A673 (cell line): ENCODE results near the gene PICALM. TPM values are rescaled to one million over a fixed set of nuclear protein-coding genes. Genes with fewer than 3 reads are reported as not detected.

Source experiments
- BruUV-seq: library from RNA; stranded (reverse); fragments of 400-500 nt; replicated peaks from 2 replicates; lab custom pipeline; 2021; lab: Mats Ljungman, UMichigan
- CTCF ChIA-PET: fragments of 300-600 bp; sonication (Branson Sonifier 250); formaldehyde crosslinking; loops from one replicate; lab custom pipeline; 2022; ENCODE audit warnings: antibody characterized with exemption; lab: Charles Lee
- POLR2A ChIA-PET: fragments of 300-600 bp; sonication (Branson Sonifier 250); formaldehyde crosslinking; loops from one replicate; lab custom pipeline; 2022; ENCODE audit warnings: antibody characterized with exemption; ENCODE audit not compliant: low non-redundant PET; lab: Charles Lee
- DNase-seq: peaks from one replicate; pipeline ENCODE4 v3.0.0-alpha.2; 2015; ENCODE audit warnings: low spot score
- H3K27ac ChIP-seq: fragments of 200-600 bp; sonication (generic); 2 replicates; pipeline ENCODE4 v1.5.1; 2016; ENCODE audit warnings: mixed run types, low read depth, mild to moderate bottlenecking, mixed read lengths, antibody characterized with exemption, low read length; ENCODE audit not compliant: poor library complexity, severe bottlenecking
- H3K27me3 ChIP-seq: fragments of 200-600 bp; sonication (generic); replicated peaks from 2 replicates; pipeline ENCODE4 v1.6.1; 2017; ENCODE audit warnings: mixed run types, low read depth, mild to moderate bottlenecking, mixed read lengths, antibody characterized with exemption, low read length; ENCODE audit not compliant: insufficient read depth, poor library complexity
- H3K36me3 ChIP-seq: fragments of 200-600 bp; sonication (generic); 2 replicates; pipeline ENCODE4 v1.6.1; 2016; ENCODE audit warnings: mixed run types, mild to moderate bottlenecking, mixed read lengths, antibody characterized with exemption, low read length; ENCODE audit not compliant: insufficient read depth, poor library complexity, severe bottlenecking
- H3K4me1 ChIP-seq: fragments of 200-600 bp; sonication (generic); 2 replicates; pipeline ENCODE4 v1.6.1; 2017; ENCODE audit warnings: mixed run types, mild to moderate bottlenecking, mixed read lengths, antibody characterized with exemption, low read length; ENCODE audit not compliant: insufficient read depth, poor library complexity, severe bottlenecking
- H3K4me3 ChIP-seq: fragments of 200-600 bp; sonication (generic); 2 replicates; pipeline ENCODE4 v1.5.1; 2016; ENCODE audit warnings: low read depth, mixed run types, mild to moderate bottlenecking, mixed read lengths, low read length; ENCODE audit not compliant: poor library complexity, severe bottlenecking
- H3K9me3 ChIP-seq: fragments of 200-600 bp; sonication (generic); 2 replicates; pipeline ENCODE4 v1.6.1; 2016; ENCODE audit warnings: mixed run types, low read depth, mild to moderate bottlenecking, mixed read lengths, antibody characterized with exemption, low read length; ENCODE audit not compliant: poor library complexity, severe bottlenecking
- CTCF ChIP-seq: fragments of 300-800, 200-600 bp; sonication (generic); conservative IDR thresholded peaks from 2 replicates; pipeline ENCODE4 v1.5.1; 2017; ENCODE audit warnings: low read depth, mild to moderate bottlenecking, antibody characterized with exemption, low read length, moderate library complexity, mixed read lengths
- EZH2 ChIP-seq: fragments of 200-600 bp; sonication (generic); IDR thresholded peaks from 2 replicates; pipeline ENCODE4 v1.6.1; 2017; ENCODE audit warnings: borderline replicate concordance, low read depth, mild to moderate bottlenecking, mixed read lengths, antibody characterized with exemption, low read length; ENCODE audit not compliant: poor library complexity, severe bottlenecking
- intact Hi-C: fragments of 100-400 bp; cut with micrococcal nuclease; formaldehyde crosslinking; loops from one replicate; pipeline ENCODE4 v1.10.0; 2022; ENCODE audit not compliant: unreplicated experiment
- total RNA-seq: library from RNA; stranded (reverse); gene quantifications from 2 replicates; pipeline ENCODE4 v1.2.3, GENCODE V29; 2021

The PICALM gene
- total RNA-seq, 1 experiment from 2014 or later = 174 TPM

GRCh38 chr11:86015699-86016098 is 53.2 kb downstream of the PICALM start:
- Histone ChIP-seq H3K9me3 (peaks cover 6% of the 10 kb centered on the region), H3K36me3 (peaks cover 27% of the 10 kb centered on the region), H3K4me1 (peaks cover 11% of the 10 kb centered on the region), H3K27me3 (no peaks in the 10 kb centered on the region), H3K4me3 (no peak overlapping the region), H3K27ac (no peak overlapping the region)
- ChIA-PET CTCF (no interaction called here), POLR2A (interaction anchor here (0.8 kb wide), 1 partner anchor 268 kb away, joined by 3 read pairs; no protein-coding TSS in a partner anchor)
- intact Hi-C loops = no loop called here
- no peak for DNase-seq
- BruUV-seq = no TSS peak
- TF ChIP-seq EZH2 (no peak), CTCF (no peak)

- Histone ChIP-seq H3K4me1 (peaks cover 11% of the 10 kb centered on the region), H3K36me3 (peaks cover 25% of the 10 kb centered on the region), H3K27ac (no peak overlapping the region), H3K27me3 (no peaks in the 10 kb centered on the region), H3K4me3 (no peak overlapping the region), H3K9me3 (no peaks in the 10 kb centered on the region)
- intact Hi-C loops = no loop called here
- TF ChIP-seq EZH2 = no peak
- TF ChIP-seq CTCF = no peak
- ChIA-PET POLR2A (no interaction called here), CTCF (interaction anchor here (0.6 to 1.3 kb wide), 2 partner anchors 68 to 180 kb away, joined by 3 read pairs; no protein-coding TSS in a partner anchor)
- peak; percentile 40 for DNase-seq
- no TSS peak for BruUV-seq
These were observed 54.7 kb downstream of the PICALM start for GRCh38 chr11:86014221-86014620.

- CTCF ChIA-PET = interaction anchor here (1.3 kb wide), 1 partner anchor 180 kb away, joined by 3 read pairs; no protein-coding TSS in a partner anchor
These were observed 55.2 kb downstream of the PICALM start for GRCh38 chr11:86013713-86014112.

More at GRCh38 chr11:86013713-86014112, 55.2 kb downstream of the PICALM start:
- Histone ChIP-seq H3K27ac (no peak overlapping the region), H3K27me3 (no peaks in the 10 kb centered on the region), H3K4me3 (no peak overlapping the region), H3K4me1 (peaks cover 11% of the 10 kb centered on the region), H3K9me3 (no peaks in the 10 kb centered on the region), H3K36me3 (peaks cover 28% of the 10 kb centered on the region)
- TF ChIP-seq EZH2 = no peak
- no peak for TF ChIP-seq CTCF
- intact Hi-C loops = no loop called here
- POLR2A ChIA-PET = no interaction called here
- no TSS peak for BruUV-seq
- DNase-seq = peak; percentile 14
